CD4-positive, alpha-beta T cell treated with Interleukin-21 for 1 hour (primary cell): ENCODE measurements around the gene PRDM11.

Source experiments
- DNase-seq: peaks from one replicate; pipeline ENCODE4 v3.0.0-alpha.2; 2020

The PRDM11 gene

DNA sequence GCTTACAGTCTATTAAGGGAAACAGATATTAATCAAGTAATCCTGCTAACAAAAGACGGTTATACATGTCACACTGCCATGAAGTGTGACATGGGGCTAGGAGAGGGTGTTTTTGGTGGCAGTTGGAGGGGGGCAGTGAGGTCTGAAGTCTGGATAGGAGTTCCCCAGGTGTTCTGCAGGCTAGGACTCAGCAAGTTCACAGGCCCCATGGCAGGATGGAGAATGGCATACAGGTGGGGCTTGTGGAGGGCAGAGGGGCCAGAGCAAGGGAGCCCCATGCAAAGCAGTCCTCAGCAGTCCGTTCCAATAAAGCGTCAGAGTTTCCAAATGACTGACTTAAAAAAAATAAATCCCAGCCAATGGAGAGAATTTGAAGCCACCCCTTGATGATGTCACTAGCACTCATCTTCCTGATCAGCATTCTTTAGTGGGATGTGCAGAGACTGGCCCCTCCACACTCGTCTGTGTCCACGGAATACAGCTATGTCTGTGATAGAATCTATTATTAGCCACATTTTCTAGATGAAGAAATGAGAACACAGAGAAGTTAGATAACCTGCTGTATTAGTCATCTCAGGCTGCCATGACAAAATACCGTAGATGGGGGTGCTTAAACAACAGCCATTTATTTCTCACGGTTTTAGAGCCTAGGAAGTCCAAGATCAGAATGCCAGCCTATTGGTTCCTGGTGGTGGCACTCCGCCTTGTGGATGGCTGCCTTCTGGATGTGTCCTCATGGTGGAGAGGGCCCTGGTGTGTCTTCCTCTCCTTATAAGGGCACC is 32.6 kb downstream of the PRDM11 start:
- no peak for DNase-seq

DNA sequence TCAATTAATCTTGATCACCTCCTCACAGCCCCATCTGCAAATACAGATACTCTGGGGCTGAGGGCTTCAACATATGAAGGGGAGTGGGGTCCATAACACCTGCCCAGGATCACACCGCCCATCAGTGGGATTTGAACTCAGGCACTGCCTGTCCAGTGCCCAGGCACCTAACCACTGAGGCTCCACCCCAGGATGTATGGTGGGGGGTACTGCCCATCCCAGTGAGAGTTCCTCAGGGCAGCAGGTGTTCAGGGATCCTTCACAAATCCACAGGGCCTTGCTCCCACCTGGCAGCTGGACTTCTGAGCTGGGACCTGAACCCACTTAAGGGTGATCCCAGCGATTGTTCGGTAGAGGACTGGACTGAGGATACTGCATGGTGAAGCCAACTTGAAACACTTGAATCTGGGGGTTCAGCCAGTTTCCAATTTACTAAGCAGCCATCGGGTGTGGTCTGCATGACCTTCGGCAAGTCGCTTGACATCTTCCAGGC is 33.3 kb downstream of the PRDM11 start:
- no peak for DNase-seq

DNA sequence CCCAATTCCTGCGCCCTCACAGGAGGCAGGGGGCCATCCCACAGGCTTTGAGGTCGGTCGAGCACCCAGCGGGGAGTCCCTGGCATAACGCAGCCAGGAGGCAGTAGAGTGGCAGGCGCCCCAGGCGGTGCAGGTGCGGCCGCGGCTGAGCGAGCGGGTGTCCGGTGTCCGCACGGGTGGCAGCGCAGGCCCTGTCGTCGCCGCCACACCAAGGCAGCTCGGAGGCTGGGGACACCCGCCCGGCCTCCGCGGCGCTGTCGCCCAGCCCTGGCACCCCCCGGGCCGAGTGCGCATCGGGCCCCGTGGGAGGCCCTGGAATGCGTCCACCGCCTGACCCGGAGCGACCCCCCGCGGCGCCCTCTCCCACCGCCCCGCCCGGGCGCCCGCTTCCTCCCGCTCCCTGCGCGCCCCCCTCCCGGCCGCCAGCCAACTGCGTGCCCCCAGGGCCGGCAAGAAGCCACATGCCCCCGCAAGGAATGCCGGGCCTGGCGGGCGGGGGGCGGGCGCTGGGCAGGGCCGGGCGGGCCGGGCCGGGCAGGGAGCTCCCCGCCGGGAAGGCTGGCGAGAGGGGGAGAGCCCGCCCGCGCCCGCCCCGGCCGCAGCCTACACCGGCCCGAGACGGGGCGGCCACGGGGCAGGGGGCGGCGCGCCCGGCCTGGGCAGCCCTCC is 33.9 kb downstream of the PRDM11 start:
- DNase-seq = no peak

DNA sequence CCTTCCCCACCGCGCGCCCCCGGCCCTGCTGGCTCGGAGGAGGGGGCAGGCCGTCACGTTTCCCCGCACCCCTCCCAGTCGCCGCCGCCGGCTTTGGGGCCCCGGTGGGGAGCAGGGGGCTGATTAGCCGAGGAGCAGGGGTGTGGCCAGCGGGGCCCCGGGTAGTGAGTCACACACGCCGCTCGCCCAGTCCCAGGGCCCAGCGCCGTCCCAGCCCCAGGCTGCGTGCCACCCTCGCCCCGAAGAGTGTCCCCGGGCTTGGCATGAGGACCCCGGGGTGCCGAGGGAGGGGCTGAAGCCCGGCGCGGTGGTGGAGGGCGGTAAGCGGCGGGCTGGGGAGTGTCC is 34.4 kb downstream of the PRDM11 start:
- peak; percentile 9 for DNase-seq

DNA sequence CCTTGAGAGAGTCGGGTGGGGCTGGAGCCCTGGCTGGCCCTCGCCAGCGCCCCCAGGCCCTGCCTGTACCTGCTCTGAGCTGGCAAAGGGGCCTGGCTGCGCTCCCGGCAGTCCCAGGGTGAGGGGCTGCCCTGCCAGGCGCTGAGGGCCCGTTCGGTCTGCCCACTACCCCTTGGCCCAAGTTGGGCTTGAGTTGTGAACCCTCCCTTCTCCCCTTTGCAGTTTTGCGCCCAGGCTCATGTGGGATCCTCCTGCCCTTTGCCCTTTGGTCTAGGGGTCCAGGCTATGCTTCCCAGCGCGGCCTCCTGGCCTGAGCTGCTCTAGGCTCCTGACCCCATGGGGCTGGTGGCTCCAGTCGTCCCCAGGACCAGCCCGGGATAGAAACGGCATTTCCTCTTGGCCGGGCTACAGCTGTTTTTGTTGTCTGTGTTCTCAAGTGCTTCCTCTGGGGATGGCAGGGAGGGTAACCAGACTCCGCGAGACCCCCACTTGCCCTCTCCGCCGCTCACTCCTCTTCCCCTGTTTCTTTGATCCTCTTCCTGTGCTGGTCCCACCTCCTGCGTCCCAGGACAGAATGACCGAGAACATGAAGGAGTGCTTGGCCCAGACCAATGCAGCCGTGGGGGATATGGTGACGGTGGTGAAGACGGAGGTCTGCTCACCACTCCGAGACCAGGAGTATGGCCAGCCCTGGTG is 34.9 kb downstream of the PRDM11 start:
- no peak for DNase-seq

DNA sequence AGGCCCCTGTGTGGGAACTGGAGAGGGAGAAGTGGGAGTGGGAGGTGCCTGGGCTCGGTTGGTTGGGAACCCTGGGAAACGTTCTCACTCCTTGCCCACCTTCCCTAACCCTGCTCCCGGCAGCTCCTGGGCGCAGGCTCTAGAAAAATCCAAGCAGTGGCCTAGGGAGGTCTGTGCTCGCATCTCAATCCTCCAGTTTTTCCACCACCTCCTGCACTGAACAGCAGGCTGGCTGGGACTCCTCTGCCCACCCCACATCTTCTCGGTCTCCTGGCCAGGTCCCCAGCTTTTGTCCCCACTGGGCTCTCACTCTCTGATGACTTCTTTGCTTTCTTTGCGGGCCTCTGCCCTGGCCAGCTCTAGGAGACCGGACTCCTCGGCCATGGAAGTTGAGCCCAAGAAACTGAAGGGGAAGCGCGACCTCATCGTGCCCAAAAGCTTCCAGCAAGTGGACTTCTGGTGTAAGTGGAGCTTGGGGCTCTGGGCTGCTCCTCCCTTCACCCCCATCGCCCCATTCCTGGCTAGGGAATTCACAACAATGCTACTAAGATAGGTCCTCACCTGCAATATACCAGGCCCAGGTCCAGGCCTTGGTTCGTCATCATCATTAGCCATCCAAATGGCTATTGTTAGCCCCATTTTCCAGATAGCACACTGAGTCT is 35.6 kb downstream of the PRDM11 start:
- DNase-seq = no peak

DNA sequence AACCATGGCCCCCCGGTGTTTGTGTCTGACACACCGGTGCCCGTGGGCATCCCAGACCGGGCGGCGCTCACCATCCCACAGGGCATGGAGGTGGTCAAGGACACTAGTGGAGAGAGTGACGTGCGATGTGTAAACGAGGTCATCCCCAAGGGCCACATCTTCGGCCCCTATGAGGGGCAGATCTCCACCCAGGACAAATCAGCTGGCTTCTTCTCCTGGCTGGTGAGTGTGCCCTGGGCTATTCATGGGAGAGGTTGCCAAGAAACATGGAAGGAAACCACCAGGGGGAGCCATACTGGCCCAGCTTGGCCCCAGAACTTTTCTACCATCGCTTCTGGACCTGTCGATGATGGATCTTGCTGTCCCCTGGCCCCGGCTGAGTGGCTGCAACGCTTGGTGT is 36.5 kb downstream of the PRDM11 start:
- peak; percentile 4 for DNase-seq

DNA sequence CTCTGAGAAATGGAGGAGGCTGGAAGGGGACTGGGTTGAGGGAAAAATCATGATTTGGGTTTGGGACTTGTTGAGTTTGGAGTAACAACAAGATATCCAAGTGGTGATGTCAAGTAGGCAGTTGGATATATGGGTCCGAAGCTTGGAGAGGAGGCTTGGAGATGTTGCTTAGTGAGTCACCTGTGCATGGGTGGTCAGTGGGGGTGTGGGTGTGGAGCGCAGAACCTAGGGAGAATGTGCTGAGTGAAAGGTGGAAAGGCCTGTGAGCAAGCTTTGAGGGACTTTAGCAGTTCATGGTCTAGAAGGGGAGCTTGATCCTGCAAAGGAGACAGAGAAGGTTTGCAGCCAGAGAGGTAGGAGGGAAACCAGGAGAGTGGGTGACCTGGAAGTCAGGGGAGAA is 38.2 kb downstream of the PRDM11 start:
- DNase-seq = no peak

DNA sequence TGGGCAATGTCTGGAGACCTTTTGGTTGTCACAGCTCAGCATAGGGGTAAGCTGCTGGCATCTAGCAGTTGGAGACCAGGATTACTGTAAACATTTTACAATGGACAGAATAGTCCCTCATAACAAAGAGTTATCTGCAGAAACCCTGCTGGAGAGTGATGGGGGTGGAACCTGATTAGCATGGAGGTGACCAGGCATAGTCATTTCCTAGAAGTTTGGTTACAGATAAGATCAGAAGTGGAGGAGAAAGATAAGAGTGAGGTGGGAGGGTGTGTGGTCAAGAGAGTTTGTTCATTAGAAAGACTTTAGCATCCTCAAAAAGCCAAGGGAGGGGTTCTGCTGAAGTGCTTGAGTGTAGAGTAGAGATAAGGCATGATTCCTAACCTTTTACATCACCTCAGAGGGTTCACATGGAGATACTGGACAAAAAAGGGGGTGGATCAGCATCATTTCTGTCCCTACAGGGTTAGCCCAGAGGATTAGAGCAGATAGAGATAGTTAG is 38.8 kb downstream of the PRDM11 start:
- DNase-seq = no peak

DNA sequence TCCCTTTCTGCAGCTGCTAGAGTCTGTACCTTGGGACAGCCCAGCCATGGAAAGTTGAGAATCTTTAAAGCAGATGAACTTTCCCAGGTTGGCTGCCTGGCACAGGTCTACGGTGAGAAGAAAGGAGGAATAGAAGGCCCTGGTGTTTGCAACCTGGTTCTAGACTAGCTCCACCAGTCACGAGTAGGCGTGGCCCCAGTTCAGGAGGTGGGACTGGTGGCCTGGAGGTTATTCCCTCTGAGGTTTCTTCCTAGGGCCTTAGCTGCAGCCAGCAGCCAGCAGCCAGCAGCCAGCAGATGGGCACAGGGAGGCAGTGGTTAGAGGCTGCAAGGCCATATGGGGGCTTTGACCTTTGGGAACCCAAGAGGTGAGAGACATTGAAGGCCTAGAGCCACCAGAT is 40.9 kb downstream of the PRDM11 start:
- no peak for DNase-seq

DNA sequence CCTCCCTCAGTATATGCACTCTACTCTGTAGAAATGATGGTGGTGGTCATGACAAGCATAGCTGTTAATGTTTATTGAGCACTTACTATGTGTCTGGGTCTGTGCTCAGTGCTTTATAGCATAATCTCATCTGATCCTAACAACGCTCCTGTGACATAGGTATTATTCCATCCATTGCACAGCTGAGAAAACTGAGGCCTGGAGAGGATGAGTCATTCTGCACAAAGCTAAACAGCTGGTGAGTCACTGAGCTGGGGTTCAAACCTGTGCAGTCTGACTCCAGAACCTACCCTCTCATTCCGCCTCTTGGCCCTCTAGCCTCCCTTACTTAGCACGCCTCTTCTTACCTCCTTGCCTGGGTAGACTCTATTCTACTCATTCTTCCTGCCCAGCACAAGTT is 41.7 kb downstream of the PRDM11 start:
- no peak for DNase-seq

DNA sequence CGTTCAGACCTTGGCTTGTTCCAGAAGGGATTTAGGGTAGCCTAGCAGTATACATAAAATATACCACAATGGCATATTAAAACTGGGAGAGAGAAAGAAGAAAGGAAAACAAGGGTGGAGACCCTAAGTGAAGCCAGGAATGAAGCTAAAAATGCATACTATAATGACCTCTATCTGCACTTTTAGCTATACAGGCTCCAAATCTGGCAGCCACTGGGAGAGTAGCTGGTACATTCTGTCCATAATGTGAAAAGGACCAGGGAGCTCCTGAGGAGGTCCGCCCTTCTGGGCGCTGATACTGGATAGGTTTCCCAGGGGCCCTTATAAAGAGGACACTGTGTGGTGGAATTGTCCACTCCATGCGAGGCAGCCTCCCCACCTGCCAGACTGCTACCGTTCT is 42.8 kb downstream of the PRDM11 start:
- no peak for DNase-seq

DNA sequence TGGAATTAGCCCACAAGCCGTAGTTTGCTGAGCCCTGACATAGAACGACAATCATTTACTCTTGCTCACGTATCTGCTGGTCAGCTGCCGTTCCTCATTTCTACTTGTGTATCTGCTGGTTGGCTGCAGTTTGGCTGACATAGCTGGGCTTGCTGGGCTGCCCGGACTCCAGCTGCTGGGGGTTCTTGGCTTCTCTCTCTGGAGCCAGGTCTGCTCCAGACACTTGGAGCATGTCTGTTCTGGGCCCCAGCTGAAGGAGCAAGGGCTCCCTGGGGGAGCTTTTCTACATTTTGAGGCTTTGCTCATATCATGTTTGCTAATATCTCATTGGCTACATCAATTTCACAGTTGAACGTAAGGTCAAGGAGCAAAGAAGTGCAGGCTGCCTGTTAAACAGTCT is 47.3 kb downstream of the PRDM11 start:
- DNase-seq = no peak

DNA sequence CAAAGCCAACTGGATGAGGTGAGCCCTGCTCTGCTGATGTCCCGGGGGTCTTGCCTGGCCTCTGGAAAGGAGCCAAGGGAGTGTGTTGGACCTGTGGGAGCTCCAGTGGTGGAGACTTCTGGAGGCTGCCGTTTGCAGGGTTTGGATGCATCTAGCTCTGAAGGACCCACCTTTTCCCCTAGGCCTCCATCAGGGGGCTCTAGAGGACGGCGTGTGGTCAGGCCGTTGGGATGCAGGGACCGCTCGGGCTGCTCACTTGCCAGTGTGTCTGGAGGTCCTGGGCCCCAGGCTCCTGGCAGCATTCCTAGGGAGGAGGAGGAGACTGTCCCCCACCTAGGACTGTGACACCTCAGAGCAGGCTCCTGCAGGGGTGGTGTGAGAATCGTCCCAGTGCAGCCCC is 58.3 kb downstream of the PRDM11 start:
- DNase-seq = no peak

DNA sequence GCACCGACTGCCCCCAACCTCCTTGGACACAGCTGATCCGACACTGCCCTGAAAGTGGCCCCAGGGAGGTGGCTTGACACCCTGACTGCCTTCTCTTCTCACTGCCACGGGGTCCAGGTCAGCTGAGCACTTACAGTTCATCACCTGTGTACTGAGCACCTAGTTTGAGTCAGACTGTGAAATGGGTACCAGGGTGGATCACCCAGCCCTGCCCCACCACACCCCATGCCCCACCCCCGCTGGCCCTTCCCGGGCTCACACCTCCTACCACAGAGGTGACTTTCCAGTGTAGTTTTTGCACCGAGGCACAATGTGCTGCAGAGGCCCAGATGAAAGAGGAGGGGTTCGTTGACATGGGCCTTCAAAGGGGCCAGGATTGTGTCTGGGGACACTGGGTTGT is 59.5 kb downstream of the PRDM11 start:
- DNase-seq = no peak

DNA sequence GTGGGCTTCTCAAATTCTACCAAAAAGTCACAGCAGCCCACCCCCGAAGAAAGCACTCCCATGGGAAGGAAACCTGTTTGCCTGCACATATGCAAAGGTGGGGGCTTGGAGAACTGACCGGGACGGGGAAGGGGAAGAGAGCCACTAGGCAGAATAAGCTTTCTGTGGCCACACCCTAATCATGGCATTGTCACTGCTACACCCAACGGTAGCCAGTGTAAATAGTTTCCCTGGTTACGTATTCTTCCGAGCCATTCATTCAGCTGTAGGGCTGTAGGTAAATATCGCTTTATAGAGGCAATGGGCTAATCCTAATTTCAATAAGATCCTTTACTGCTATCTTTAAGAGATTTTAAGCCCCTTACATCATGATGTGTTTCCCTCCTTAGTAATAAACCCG is 61.7 kb downstream of the PRDM11 start:
- no peak for DNase-seq

DNA sequence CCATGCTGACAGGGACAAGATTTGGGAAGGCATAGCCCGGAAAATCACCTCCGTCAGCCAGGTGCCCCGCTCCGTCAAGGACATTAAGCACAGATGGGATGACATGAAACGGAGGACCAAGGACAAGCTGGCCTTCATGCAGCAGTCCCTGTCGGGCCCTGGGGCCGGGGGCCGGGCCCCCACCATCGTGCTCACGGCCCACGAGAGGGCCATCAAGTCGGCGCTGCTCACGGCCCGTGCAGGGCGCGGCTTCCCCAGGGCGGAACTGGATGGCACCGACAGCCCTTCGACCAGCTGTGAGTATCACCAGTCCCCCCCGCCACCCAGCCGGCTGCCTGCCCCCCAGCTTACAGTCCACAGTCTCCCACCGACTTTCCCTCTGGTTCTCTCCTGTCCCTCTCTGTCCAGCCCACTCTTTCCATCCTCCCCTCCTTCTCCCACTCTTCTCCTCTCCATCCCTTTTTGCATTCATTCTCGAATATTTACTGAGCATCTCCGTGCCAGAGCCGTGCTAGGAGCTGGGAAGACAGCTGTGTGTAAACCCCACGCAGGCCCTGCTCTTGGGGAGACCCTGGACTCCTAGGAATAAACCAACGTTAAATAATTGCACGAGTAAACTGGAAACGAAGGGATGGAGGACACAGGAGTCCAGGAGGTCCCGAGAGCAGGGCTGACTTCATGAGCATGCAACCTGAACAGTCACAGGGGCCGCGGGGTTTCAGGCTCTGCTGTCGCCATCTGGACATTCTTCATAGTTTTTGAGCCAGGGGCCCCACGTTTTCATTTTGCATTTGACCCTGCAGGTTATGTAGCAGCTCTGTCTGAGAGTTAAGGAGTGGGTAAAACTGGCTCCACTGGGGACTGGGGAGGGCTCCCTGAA is 62.8 kb downstream of the PRDM11 start:
- no peak for DNase-seq

DNA sequence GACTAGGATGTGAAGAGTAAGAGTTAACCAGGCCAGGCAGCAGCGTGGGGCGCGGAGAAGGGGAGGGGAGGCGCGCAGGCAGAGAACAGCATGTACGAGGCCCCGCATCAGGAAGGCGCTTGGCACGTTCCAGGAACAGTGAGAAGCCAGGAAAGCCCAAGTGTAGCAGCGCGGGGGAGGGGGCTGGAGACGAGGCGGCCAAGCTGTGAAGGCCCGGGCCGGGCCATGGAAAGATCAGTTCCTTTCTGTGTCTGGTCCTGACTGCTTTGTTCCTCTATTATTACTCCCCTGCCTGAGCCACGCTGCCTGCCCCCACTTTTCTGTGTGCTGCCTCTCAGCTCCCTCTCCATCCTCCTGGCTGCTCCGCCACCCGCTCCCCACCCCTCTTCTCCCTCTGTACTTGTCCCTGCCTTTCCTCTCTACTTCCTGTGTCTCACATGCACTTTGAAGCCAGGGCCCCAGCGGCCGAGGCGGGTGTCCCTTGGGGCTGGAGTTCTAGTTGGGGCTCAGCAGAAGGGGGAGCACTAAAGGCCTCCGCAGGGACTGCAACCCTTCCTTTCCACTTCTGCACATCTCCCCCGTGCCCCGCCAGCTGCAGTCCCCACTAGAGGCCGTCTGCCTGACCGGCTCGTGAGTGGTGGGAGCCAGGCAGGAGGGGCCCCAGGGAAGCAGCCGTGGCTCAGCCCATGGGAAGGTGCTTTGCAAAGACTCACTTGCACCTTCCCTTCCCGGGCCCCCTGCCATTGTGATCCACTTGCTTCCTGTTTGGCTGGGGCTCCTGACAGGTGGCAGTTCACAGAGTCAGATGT is 63.7 kb downstream of the PRDM11 start:
- no peak for DNase-seq

DNA sequence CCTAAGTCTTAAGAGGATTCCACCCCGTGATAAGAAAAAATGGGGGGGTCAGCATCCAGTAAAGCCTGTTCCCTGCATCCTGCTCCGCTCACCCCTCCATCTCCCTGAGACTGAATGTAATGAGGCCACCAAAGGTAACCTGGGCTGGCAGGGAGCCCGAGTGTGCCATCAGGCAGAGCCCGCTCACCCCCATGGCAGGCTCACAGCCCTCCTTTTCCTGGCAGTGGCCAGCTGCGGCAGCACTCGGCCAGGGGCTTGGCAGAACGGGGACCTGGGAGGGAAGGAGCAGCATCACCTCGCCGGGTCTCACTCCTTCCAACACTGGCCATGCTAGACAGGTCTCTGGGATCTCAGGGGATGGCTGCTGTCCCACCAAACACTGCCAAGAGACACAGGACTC is 64.4 kb downstream of the PRDM11 start:
- no peak for DNase-seq

DNA sequence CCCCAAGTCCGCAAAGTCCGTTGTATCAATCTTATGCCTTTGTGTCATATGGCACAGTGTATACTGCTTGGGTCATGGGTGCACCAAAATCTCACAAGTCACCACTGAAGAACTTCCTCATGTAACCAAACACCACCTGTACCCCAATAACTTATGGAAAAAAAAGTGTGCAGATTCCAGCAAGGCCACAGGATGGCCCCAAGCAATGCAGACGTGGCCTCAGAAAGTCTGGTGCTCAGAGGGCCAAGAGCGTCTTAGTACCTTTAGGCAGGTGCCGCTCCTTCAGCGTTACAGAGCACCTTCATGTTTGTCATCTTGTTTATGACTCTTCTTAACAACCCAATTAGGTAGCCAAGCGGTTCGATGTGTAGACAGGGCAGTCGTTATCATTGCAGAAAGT is 65.3 kb downstream of the PRDM11 start:
- DNase-seq = no peak

DNA sequence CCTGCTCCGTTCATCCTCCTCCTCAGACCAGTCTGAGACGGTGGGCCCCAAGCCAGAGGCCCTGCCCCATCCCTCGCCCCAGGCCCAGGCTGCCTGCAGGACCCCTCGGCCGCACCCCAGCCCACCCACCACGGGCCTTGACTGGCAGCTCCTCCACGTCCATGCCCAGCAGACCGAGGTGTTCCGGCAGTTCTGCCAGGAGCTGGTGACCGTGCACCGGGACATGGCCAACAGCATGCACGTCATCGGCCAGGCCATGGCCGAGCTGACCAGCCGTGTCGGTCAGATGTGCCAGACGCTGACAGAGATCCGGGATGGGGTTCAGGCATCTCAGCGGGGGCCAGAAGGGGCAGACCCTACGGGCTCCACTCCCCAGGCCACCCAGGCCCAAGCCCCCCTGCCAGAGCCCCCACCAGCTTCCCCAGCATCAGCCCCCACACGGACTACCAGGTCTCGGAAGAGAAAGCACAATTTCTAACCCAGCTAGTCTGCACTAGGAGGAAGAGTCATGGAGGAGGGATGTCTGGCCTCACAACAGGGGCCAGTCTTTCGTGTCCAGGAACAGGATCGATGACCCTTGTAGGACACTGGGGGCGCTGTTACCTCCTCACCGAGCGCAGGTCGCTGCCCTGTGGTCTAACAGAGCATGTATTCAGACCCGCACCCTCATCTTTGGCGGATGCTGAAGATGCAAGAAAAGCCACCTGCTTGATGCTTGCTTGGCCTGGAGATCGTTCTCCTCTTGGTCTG is 66.3 kb downstream of the PRDM11 start:
- no peak for DNase-seq
